Lung (tissue), 12 donors: Measurements from ENCODE around the gene SRSF6. TPM values are rescaled to one million over a fixed set of nuclear protein-coding genes. Genes with fewer than 3 reads are reported as not detected.

ENCODE experiments used
- ATAC-seq: fragments of 200-7000 bp; cut with Tn5 transposase; one replicate; pipeline ENCODE4 v1.9.1; 2020; ENCODE audit warnings: moderate number of reproducible peaks; ENCODE audit not compliant: insufficient read depth, low FRiP score
- DNase-seq, 3 donors: peaks; one replicate each; pipeline ENCODE4 v3.0.0-alpha.2; 2013 to 2017
- H3K27ac ChIP-seq, 2 donors: one replicate each; pipeline ENCODE4 v1.5.1; 2013; ENCODE audit warnings: mild to moderate bottlenecking in 2 of 2, moderate library complexity in 2 of 2, control low read depth in 1 of 2, inconsistent platforms in 1 of 2, low read depth in 1 of 2, low read length in 1 of 2
- H3K27me3 ChIP-seq, 3 donors: one replicate each; pipeline ENCODE4 v1.5.1; 2013; ENCODE audit warnings: low read length in 2 of 3; ENCODE audit not compliant: control insufficient read depth in 3 of 3, insufficient read depth in 3 of 3
- H3K36me3 ChIP-seq, 4 donors: one replicate each; pipeline ENCODE4 v1.5.1; 2013; ENCODE audit warnings: low read length in 4 of 4, mild to moderate bottlenecking in 1 of 4, moderate library complexity in 1 of 4; ENCODE audit not compliant: control insufficient read depth in 4 of 4, insufficient read depth in 4 of 4
- H3K4me1 ChIP-seq, 5 donors: one replicate each; pipeline ENCODE4 v1.5.1; 2013; ENCODE audit warnings: low read length in 5 of 5, mild to moderate bottlenecking in 2 of 5, moderate library complexity in 1 of 5; ENCODE audit not compliant: control insufficient read depth in 5 of 5, insufficient read depth in 5 of 5
- H3K4me3 ChIP-seq: one replicate; pipeline ENCODE4 v1.5.1; 2013; ENCODE audit warnings: mild to moderate bottlenecking, control low read depth, moderate library complexity
- H3K9ac ChIP-seq, 2 donors: one replicate each; pipeline ENCODE4 v1.5.1; 2013; ENCODE audit warnings: low read length in 2 of 2, control low read depth in 1 of 2; ENCODE audit not compliant: insufficient read depth in 1 of 2
- H3K9me3 ChIP-seq, 4 donors: one replicate each; pipeline ENCODE4 v1.5.1; 2013; ENCODE audit warnings: low read length in 3 of 4, mild to moderate bottlenecking in 1 of 4, moderate library complexity in 1 of 4; ENCODE audit not compliant: control insufficient read depth in 4 of 4, insufficient read depth in 3 of 4
- CTCF ChIP-seq: IDR thresholded peaks from 2 replicates; pipeline ENCODE4 v1.5.1; 2012; ENCODE audit warnings: mild to moderate bottlenecking; ENCODE audit errors: control extremely low read depth, extremely low read depth
- WGBS, 2 donors: extraction: QIAGEN DNeasy Blood & Tissue Kit; methylation state at CpG; one replicate each; pipeline ENCODE4 v1.1.7; 2013; 5-methylcytosine and 5-hydroxymethylcytosine counted together
- polyA plus RNA-seq, 2 donors: library from polyadenylated mRNA; stranded (reverse); fragments of 200-250 nt; gene quantifications; one replicate each; pipeline ENCODE4 v1.2.1, GENCODE V29; 2013
- total RNA-seq, 2 donors: library from RNA; depleted of rRNA in 1 of 2; stranded (reverse); fragments of >200 nt in 1 of 2; gene quantifications; one replicate each; pipeline ENCODE4 v1.2.1, GENCODE V29; 2014 to 2021
- donor health status: control.
- donor health status: control.
- donor health status: Bipolar disorder and iron deficiency.
- donor health status: healthy.
- donor health status: DM: yes; HTN: yes; CAD: no.

The SRSF6 gene
- total and polyA plus RNA-seq, 4 donors, result 61.9 to 102 (median 94.5) TPM

GRCh38 chr20:43460172-43460829, 2.6 kb downstream of the SRSF6 start:
- Histone ChIP-seq H3K27me3 (no peaks in the 10 kb centered on the region), H3K9ac (no peak overlapping the region), H3K4me3 (no peak overlapping the region), H3K9me3 (no peaks in the 10 kb centered on the region), H3K27ac (no peak overlapping the region), H3K36me3 (peaks cover 11 to 61% (median 31%) of the 10 kb centered on the region in 4 donors), H3K4me1 (peaks cover 0 to 21% (median 3%) of the 10 kb centered on the region in 5 donors)
- no peak for DNase-seq
- WGBS, 2 donors, result 93 to 97% methylated on average over 23 of the region's 23 CpGs
- ATAC-seq, result no peak
- no peak for TF ChIP-seq CTCF

DNA sequence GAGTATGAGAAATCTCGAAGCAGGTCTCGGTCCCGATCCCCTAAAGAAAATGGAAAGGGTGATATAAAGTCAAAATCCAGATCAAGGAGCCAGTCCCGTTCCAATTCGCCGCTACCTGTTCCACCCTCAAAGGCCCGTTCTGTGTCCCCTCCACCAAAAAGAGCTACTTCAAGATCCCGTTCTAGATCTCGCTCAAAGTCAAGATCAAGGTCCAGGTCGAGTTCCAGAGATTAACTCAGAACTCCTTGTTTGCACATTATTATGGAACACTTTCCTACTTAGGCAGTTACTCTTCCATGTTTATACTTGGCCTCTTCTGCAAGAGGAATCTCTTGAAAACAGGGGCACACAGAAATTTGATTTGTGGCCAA, 3.1 kb downstream of the SRSF6 start:
- WGBS, 2 donors, result 92 to 94% methylated on average over 10 of the region's 10 CpGs
- Histone ChIP-seq H3K9ac (no peak overlapping the region), H3K36me3 (peaks cover 14 to 63% (median 33%) of the 10 kb centered on the region in 4 donors), H3K9me3 (no peaks in the 10 kb centered on the region), H3K27me3 (no peaks in the 10 kb centered on the region), H3K4me3 (no peak overlapping the region), H3K27ac (no peak overlapping the region), H3K4me1 (peaks cover 0 to 21% (median 3%) of the 10 kb centered on the region in 5 donors)
- DNase-seq, result no peak
- ATAC-seq, result no peak
- no peak for TF ChIP-seq CTCF

DNA sequence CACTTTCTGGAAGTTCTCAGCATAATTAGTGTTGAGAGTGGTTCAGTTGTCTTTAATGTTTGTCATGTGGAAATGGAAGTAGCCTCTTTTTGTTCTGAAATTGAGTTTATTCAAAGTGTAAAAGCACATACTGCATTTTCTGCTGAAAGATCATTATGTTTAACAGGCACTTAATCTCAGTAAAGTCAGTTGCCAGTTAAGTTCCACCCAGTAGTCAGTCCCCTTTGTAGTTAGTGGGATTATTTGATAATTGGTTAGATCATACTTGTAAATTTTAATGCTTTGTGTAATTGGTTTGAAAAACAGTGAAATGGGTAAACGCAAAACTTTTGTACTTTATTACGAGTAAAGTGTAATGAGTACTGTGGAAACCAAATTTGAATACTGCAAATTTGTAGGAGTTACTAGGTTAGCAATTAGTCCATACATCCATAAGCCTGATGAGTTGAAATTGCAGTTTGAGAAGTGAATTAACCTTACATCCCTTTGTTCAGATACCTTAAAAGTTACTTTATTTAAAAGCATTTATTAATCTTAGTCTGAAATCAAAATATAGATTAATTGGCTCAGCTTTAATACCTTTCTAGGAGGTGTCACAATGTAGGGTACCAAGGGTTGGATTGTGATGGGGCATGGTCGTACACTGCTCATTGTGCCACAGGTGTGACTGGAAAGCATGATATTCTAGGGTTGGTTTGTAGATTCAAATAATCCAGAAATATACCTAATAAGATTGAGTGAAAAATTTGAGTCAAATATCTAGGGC, 4.4 kb downstream of the SRSF6 start:
- no peak overlapping the region for H3K27ac ChIP-seq
- ATAC-seq (no peak), DNase-seq (no peak)
- no peaks in the 10 kb centered on the region for H3K27me3 ChIP-seq
- H3K4me3 ChIP-seq, result no peak overlapping the region
- TF ChIP-seq CTCF, result no peak
- H3K36me3 ChIP-seq, result peaks cover 15 to 69% (median 38%) of the 10 kb centered on the region in 4 donors
- no peaks in the 10 kb centered on the region for H3K9me3 ChIP-seq
- WGBS, 2 donors, result 92 to 96% methylated on average over 3 of the region's 3 CpGs
- H3K4me1 ChIP-seq, result peaks cover 0 to 15% (median 3%) of the 10 kb centered on the region in 5 donors
- H3K9ac ChIP-seq, result no peak overlapping the region
